ENCODE results near the gene C11orf86. TPM values are rescaled to one million over a fixed set of nuclear protein-coding genes. Genes with fewer than 3 reads are reported as not detected.

The C11orf86 gene
- total RNA-seq, 1 experiment from 2014 or later = 0.28 TPM

DNA sequence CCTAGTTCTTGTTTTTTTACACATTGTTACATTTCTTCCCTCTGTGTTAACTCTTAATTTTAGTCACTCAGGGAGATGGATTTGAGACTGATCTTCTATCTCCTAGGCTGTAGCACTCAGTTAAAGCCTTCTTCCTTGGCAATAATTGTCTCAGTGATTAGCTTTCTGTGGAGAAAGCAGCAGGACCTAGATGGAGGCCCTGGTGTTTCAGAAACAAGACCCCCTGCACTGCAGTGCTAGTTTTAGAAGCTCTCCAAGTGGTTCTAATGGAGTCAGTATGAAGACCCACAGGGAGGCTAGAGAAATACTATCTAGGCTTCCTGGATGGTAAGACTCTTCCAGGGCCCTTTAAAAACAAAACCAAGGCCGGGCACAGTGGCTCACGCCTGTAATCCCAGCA, 12.9 kb upstream of the C11orf86 start:
- no peak for TF ChIP-seq TCF7L2 (IDR thresholded peaks at IDR 0.05; ENCODE audit: low read depth, low read length)
- no peak for TF ChIP-seq SIN3A (IDR thresholded peaks at IDR 0.05; ENCODE audit: borderline replicate concordance, insufficient read depth, low read depth, low read length)
- TF ChIP-seq REST (IDR thresholded peaks at IDR 0.05; ENCODE audit: insufficient read depth in 1 of 2, low read depth in 2 of 2, low read length in 1 of 2) = no peak
- no peak for TF ChIP-seq POLR2AphosphoS5 (IDR thresholded peaks at IDR 0.05; ENCODE audit: low read depth, low read length)
- TF ChIP-seq, protein P1, sequence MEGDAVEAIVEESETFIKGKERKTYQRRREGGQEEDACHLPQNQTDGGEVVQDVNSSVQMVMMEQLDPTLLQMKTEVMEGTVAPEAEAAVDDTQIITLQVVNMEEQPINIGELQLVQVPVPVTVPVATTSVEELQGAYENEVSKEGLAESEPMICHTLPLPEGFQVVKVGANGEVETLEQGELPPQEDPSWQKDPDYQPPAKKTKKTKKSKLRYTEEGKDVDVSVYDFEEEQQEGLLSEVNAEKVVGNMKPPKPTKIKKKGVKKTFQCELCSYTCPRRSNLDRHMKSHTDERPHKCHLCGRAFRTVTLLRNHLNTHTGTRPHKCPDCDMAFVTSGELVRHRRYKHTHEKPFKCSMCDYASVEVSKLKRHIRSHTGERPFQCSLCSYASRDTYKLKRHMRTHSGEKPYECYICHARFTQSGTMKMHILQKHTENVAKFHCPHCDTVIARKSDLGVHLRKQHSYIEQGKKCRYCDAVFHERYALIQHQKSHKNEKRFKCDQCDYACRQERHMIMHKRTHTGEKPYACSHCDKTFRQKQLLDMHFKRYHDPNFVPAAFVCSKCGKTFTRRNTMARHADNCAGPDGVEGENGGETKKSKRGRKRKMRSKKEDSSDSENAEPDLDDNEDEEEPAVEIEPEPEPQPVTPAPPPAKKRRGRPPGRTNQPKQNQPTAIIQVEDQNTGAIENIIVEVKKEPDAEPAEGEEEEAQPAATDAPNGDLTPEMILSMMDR (IDR thresholded peaks at IDR 0.05) = no peak
- in situ Hi-C loops (cut with HindIII; ENCODE audit: low pct_unique_long_range_greater_than_20kb, low sequenced_read_pairs) = no loop called here

DNA sequence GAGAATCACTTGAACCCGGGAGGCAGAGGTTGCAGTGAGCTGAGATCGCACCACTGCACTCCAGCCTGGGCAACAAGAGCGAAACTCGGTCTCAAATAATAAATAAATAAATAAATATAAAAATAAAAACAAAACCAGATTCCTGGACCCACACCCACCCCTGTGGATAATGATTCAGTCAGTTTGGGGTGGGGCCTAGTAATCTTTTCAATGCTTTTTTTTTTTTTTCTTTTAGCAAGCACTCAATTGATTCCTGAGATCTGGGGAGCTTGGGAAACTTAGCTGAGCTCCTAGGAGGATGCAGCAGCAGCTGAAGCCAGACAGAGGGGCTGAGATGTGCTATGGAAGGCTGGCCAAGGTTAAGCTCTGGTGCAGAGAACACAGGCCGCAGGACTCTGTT, 12.3 kb upstream of the C11orf86 start:
- H3K36me3 ChIP-seq (ENCODE audit: control insufficient read depth, insufficient read depth, low read length) = no peaks in the 10 kb centered on the region
- CTCF ChIA-PET = no interaction called here
- no peaks in the 10 kb centered on the region for H3K4me1 ChIP-seq (ENCODE audit: control insufficient read depth, insufficient read depth, low read length)
- no peak for TF ChIP-seq SIN3A (IDR thresholded peaks at IDR 0.05; ENCODE audit: borderline replicate concordance, insufficient read depth, low read depth, low read length)
- TF ChIP-seq, protein P1 (IDR thresholded peaks at IDR 0.05) = no peak
- TF ChIP-seq TCF7L2 (IDR thresholded peaks at IDR 0.05; ENCODE audit: low read depth, low read length) = no peak
- TF ChIP-seq REST (IDR thresholded peaks at IDR 0.05; ENCODE audit: insufficient read depth in 1 of 2, low read depth in 2 of 2, low read length in 1 of 2) = no peak
- no peak for TF ChIP-seq POLR2AphosphoS5 (IDR thresholded peaks at IDR 0.05; ENCODE audit: low read depth, low read length)
- POLR2A ChIA-PET = no interaction called here
- H3K9me3 ChIP-seq (ENCODE audit: control insufficient read depth, insufficient read depth, low read depth, low read length) = no peaks in the 10 kb centered on the region
- intact Hi-C loops (cut with micrococcal nuclease; ENCODE audit: unreplicated experiment) (no loop called here), in situ Hi-C loops (cut with HindIII; ENCODE audit: low pct_unique_long_range_greater_than_20kb, low sequenced_read_pairs) (no loop called here)
- DNase-seq (ENCODE audit: low read depth, low spot score) (no peak), ATAC-seq (no peak)
- no peak overlapping the region for H3K27ac ChIP-seq (ENCODE audit: low read length)
- no peaks in the 10 kb centered on the region for H3K27me3 ChIP-seq (ENCODE audit: control insufficient read depth, insufficient read depth, low read length)
- H3K4me3 ChIP-seq (ENCODE audit: low read depth in 2 of 2, low read length in 2 of 2) = no peak overlapping the region
- no TSS peak for BruUV-seq (replicated peaks)

More for the DNA sequence above, 12.9 kb upstream of the C11orf86 start:
- no TSS peak for BruUV-seq (replicated peaks)
- no peak overlapping the region for H3K27ac ChIP-seq (ENCODE audit: low read length)
- intact Hi-C loops (cut with micrococcal nuclease; ENCODE audit: unreplicated experiment) = no loop called here
- ChIA-PET CTCF (interaction anchor here (0.6 kb wide), 1 partner anchor 80 kb away, joined by 4 read pairs; no protein-coding TSS in a partner anchor), POLR2A (no interaction called here)
- no peaks in the 10 kb centered on the region for H3K9me3 ChIP-seq (ENCODE audit: control insufficient read depth, insufficient read depth, low read depth, low read length)
- peaks cover 3% of the 10 kb centered on the region for H3K4me1 ChIP-seq (ENCODE audit: control insufficient read depth, insufficient read depth, low read length)
- no peak for ATAC-seq
- DNase-seq (ENCODE audit: low read depth, low spot score) = no peak
- no peaks in the 10 kb centered on the region for H3K36me3 ChIP-seq (ENCODE audit: control insufficient read depth, insufficient read depth, low read length)
- no peak overlapping the region for H3K4me3 ChIP-seq (ENCODE audit: low read depth in 2 of 2, low read length in 2 of 2)
- H3K27me3 ChIP-seq (ENCODE audit: control insufficient read depth, insufficient read depth, low read length) = no peaks in the 10 kb centered on the region
